ENCODE results near the gene TRIML1. TPM values are rescaled to one million over a fixed set of nuclear protein-coding genes. Genes with fewer than 3 reads are reported as not detected.

The TRIML1 gene
- total RNA-seq, 2 donors from 2014 or later: not detected

GRCh38 chr4:188171551-188171950 lies 32.3 kb downstream of the TRIML1 start:
- TF ChIP-seq CTCF (IDR thresholded peaks at IDR 0.05): no peak
- Histone ChIP-seq H3K4me1 (no peaks in the 10 kb centered on the region), H3K27me3 (no peaks in the 10 kb centered on the region), H3K27ac (no peak overlapping the region), H3K4me3 (no peak overlapping the region), H3K36me3 (no peaks in the 10 kb centered on the region), H3K9me3 (no peaks in the 10 kb centered on the region)
- no peak for DNase-seq (ENCODE audit: low spot score)

- Histone ChIP-seq H3K27ac (no peak overlapping the region), H3K4me1 (no peaks in the 10 kb centered on the region), H3K9me3 (no peaks in the 10 kb centered on the region), H3K27me3 (no peaks in the 10 kb centered on the region), H3K4me3 (no peak overlapping the region), H3K36me3 (no peaks in the 10 kb centered on the region)
- no peak for TF ChIP-seq CTCF (IDR thresholded peaks at IDR 0.05)
- DNase-seq (ENCODE audit: low spot score): no peak
Measured at GRCh38 chr4:188175288-188175687, 36.0 kb downstream of the TRIML1 start.

GRCh38 chr4:188177997-188178675 lies 38.9 kb downstream of the TRIML1 start:
- peak; percentile 30 for DNase-seq (ENCODE audit: low spot score)
- H3K4me1 ChIP-seq: no peaks in the 10 kb centered on the region
- H3K4me3 ChIP-seq: no peak overlapping the region
- no peaks in the 10 kb centered on the region for H3K9me3 ChIP-seq
- H3K36me3 ChIP-seq: no peaks in the 10 kb centered on the region
- no peaks in the 10 kb centered on the region for H3K27me3 ChIP-seq
- no peak overlapping the region for H3K27ac ChIP-seq
- no peak for TF ChIP-seq CTCF (IDR thresholded peaks at IDR 0.05)

GRCh38 chr4:188178806-188179205 lies 39.6 kb downstream of the TRIML1 start:
- no peak for TF ChIP-seq CTCF (IDR thresholded peaks at IDR 0.05)
- Histone ChIP-seq H3K9me3 (peaks cover 0 to 2% of the 10 kb centered on the region in 2 donors), H3K27me3 (no peaks in the 10 kb centered on the region), H3K4me1 (no peaks in the 10 kb centered on the region), H3K36me3 (no peaks in the 10 kb centered on the region), H3K27ac (no peak overlapping the region), H3K4me3 (no peak overlapping the region)
- DNase-seq (ENCODE audit: low spot score): peak; percentile 23

GRCh38 chr4:188187106-188187505 lies 47.9 kb downstream of the TRIML1 start:
- Histone ChIP-seq H3K27ac (no peak overlapping the region), H3K4me3 (no peak overlapping the region), H3K9me3 (peaks cover 0 to 7% of the 10 kb centered on the region in 2 donors), H3K27me3 (no peaks in the 10 kb centered on the region), H3K36me3 (no peaks in the 10 kb centered on the region), H3K4me1 (no peaks in the 10 kb centered on the region)
- DNase-seq (ENCODE audit: low spot score): no peak
- no peak for TF ChIP-seq CTCF (IDR thresholded peaks at IDR 0.05)

GRCh38 chr4:188190461-188190860 lies 51.2 kb downstream of the TRIML1 start:
- Histone ChIP-seq H3K4me1 (no peaks in the 10 kb centered on the region), H3K27me3 (no peaks in the 10 kb centered on the region), H3K9me3 (no peaks in the 10 kb centered on the region), H3K27ac (no peak overlapping the region), H3K4me3 (no peak overlapping the region), H3K36me3 (no peaks in the 10 kb centered on the region)
- DNase-seq (ENCODE audit: low spot score): peak; percentile 43
- TF ChIP-seq CTCF (IDR thresholded peaks at IDR 0.05): no peak
